ENCODE measurements around the gene XYLB. TPM values are rescaled to one million over a fixed set of nuclear protein-coding genes. Genes with fewer than 3 reads are reported as not detected.
"Not testable (repeated sequence)": the region's sequence is repeated elsewhere in the genome, so short reads cannot be mapped to it uniquely, and the experiment has no call there.

The XYLB gene
- under 1 TPM; 0.47 to 0.61 TPM for total RNA-seq
- polyA plus RNA-seq = under 1 TPM; 0.22 to 0.47 TPM

DNA sequence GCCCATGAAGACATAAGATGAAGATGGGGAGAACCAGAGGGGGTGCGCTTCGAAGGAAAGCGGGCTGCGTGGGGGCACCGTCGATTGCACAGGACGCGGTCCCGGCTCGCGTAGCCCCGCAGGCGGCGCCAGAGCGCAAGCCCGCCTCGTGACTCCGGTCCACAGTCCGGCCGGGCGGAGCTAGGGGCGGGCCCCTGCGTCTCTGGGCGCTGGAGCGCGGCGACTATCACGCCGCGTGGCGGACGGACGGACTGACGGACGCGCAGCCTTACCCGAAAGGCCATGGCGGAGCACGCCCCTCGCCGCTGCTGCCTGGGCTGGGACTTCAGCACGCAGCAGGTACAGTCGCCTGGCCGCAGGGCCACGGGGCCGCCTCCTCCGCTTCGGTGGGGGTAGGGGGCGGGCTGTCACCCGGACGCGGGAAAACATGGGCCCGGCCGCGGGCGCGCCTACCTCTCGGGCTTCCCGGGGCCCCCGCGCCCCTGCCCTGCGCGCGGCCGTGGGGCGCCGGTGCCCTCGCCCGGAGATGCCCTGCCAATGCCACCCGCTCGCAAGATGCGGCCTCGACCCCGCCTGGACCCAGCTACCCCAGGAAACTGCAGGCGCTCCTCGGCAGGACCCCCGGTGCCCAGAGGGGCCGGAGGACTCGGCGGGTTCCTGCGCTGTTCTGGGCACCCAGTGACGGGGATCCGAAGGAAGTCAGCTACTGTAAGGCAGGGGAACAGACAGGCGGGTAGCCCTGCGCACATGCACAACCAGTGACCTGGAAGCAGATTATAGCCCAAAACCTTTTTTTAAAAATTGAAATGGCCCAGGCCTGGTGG lies at the start of gene XYLB:
Gene XYLB (plus strand): TSS at position 199 of the 824 bp plus-strand sequence. CDS start 84 bp downstream, at position 283.
- peaks cover 0 to 4% (median 3%) of the 10 kb centered on the region in 4 donors for H3K4me1 Mint-ChIP-seq
- peak within 1 kb of the TSS; percentile 11 to 57 for H3K4me3 ChIP-seq (ENCODE audit: low read length in 2 of 2)
- ChIA-PET POLR2A (ENCODE audit: partially characterized antibody) (interaction anchor here (1.0 to 2.5 kb wide), 5 partner anchors 79 to 182 kb away, joined by 3 to 17 read pairs (median 4); partner anchors contain the start of gene OXSR1), CTCF (ENCODE audit: partially characterized antibody) (interaction anchor here (0.6 to 5.8 kb wide), 54 partner anchors 9 to 653 kb away, joined by 3 to 230 read pairs (median 5); partner anchors contain the start of genes ACAA1, ACVR2B, DLEC1 and EXOG)
- H3K9me3 Mint-ChIP-seq = no peaks in the 10 kb centered on the region
- H3K9me3 ChIP-seq (ENCODE audit: control insufficient read depth in 1 of 2, low read length in 2 of 2) = no peaks in the 10 kb centered on the region
- peak within 1 kb of the TSS; percentile 80 to 89 (median 82) for H3K4me3 Mint-ChIP-seq
- H3K27me3 Mint-ChIP-seq = no peaks in the 10 kb centered on the region
- H3K27ac ChIP-seq (ENCODE audit: low read depth, low read length) = peak within 1 kb of the TSS; percentile 28
- H3K27me3 ChIP-seq (ENCODE audit: insufficient read depth, low read length) = no peaks in the 10 kb centered on the region
- intact Hi-C loops (cut with micrococcal nuclease) = loop anchor here (1.0 to 5.0 kb wide), 7 partner anchors 107 to 372 kb away; partner anchors contain the start of genes ACAA1, ACVR2B, EXOG and MYD88
- H3K36me3 Mint-ChIP-seq = no peaks in the 10 kb centered on the region
- DNase-seq = peak; percentile 54 to 75 (median 72)
- H3K4me1 ChIP-seq (ENCODE audit: insufficient read depth, low read length) = peaks cover 17% of the 10 kb centered on the region
- no peaks in the 10 kb centered on the region for H3K36me3 ChIP-seq (ENCODE audit: insufficient read depth, low read length)
- peak within 1 kb of the TSS in 2 of 7 donors; percentile 31 to 62 for H3K27ac Mint-ChIP-seq

DNA sequence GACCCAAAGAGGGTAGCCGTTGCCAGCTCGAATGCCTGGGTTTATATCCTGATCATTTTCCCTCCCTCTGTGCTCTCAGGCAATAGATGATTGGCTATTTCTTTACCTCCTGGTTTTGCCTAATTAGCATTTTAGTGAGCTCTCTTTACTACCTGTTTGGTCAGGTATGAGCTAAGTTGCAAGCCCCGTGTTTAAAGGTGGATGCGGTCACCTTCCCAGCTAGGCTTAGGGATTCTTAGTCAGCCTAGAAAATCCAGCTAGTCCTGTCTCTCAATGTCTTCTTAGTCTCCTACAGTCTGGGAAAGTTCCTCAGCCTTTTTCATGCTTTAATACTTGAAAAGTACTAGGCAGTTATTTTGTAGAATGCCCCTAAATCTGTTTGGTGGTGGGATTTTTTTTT lies 49.5 kb upstream of the XYLB start:
- H3K27me3 ChIP-seq (ENCODE audit: insufficient read depth, low read length); H3K4me1 Mint-ChIP-seq; intact Hi-C loops (cut with micrococcal nuclease); H3K36me3 ChIP-seq (ENCODE audit: insufficient read depth, low read length); H3K4me1 ChIP-seq (ENCODE audit: insufficient read depth, low read length); H3K4me3 Mint-ChIP-seq; H3K36me3 Mint-ChIP-seq; H3K9me3 ChIP-seq (ENCODE audit: control insufficient read depth in 1 of 2, low read length in 2 of 2); DNase-seq; H3K27ac Mint-ChIP-seq; H3K9me3 Mint-ChIP-seq; POLR2A ChIA-PET (ENCODE audit: partially characterized antibody); H3K27ac ChIP-seq (ENCODE audit: low read depth, low read length); H3K4me3 ChIP-seq (ENCODE audit: low read length in 2 of 2): not testable (repeated sequence)
- H3K27me3 Mint-ChIP-seq = peaks cover 4 to 13% of the 10 kb centered on the region in 2 donors
- CTCF ChIA-PET (ENCODE audit: partially characterized antibody) = interaction anchor here (3.8 to 4.7 kb wide), 2 partner anchors 179 to 323 kb away, joined by 18 to 20 read pairs; no protein-coding TSS in a partner anchor

GRCh38 chr3:38297537-38297936 lies 49.0 kb upstream of the XYLB start:
- CTCF ChIA-PET (ENCODE audit: partially characterized antibody) = interaction anchor here (1.0 to 4.7 kb wide), 6 partner anchors 22 to 324 kb away, joined by 3 to 20 read pairs (median 3); no protein-coding TSS in a partner anchor
- Mint-ChIP-seq H3K4me3 (no peak overlapping the region), H3K9me3 (no peaks in the 10 kb centered on the region), H3K4me1 (peaks cover 0 to 1% (median 0%) of the 10 kb centered on the region in 4 donors), H3K27ac (no peak overlapping the region), H3K27me3 (peaks cover 4 to 13% of the 10 kb centered on the region in 2 donors), H3K36me3 (no peaks in the 10 kb centered on the region)
- Histone ChIP-seq H3K27ac (ENCODE audit: low read depth, low read length) (no peak overlapping the region), H3K4me1 (ENCODE audit: insufficient read depth, low read length) (no peaks in the 10 kb centered on the region), H3K9me3 (ENCODE audit: control insufficient read depth in 1 of 2, low read length in 2 of 2) (no peaks in the 10 kb centered on the region), H3K27me3 (ENCODE audit: insufficient read depth, low read length) (no peaks in the 10 kb centered on the region), H3K36me3 (ENCODE audit: insufficient read depth, low read length) (no peaks in the 10 kb centered on the region), H3K4me3 (ENCODE audit: low read length in 2 of 2) (no peak overlapping the region)
- POLR2A ChIA-PET (ENCODE audit: partially characterized antibody) = no interaction called here
- intact Hi-C loops (cut with micrococcal nuclease) = no loop called here
- no peak for DNase-seq

- Mint-ChIP-seq H3K4me1 (peaks cover 0 to 1% (median 0%) of the 10 kb centered on the region in 4 donors), H3K4me3 (no peak overlapping the region), H3K27me3 (peaks cover 4 to 14% of the 10 kb centered on the region in 2 donors), H3K36me3 (no peaks in the 10 kb centered on the region), H3K9me3 (no peaks in the 10 kb centered on the region), H3K27ac (no peak overlapping the region)
- intact Hi-C loops (cut with micrococcal nuclease) = no loop called here
- Histone ChIP-seq H3K9me3 (ENCODE audit: control insufficient read depth in 1 of 2, low read length in 2 of 2) (no peaks in the 10 kb centered on the region), H3K4me3 (ENCODE audit: low read length in 2 of 2) (no peak overlapping the region), H3K27me3 (ENCODE audit: insufficient read depth, low read length) (no peaks in the 10 kb centered on the region), H3K4me1 (ENCODE audit: insufficient read depth, low read length) (no peaks in the 10 kb centered on the region), H3K27ac (ENCODE audit: low read depth, low read length) (no peak overlapping the region), H3K36me3 (ENCODE audit: insufficient read depth, low read length) (no peaks in the 10 kb centered on the region)
- DNase-seq = peak in 2 of 5 donors; percentile 6 to 11
- ChIA-PET CTCF (ENCODE audit: partially characterized antibody) (interaction anchor here (0.8 to 4.7 kb wide), 11 partner anchors 9 to 324 kb away, joined by 3 to 20 read pairs (median 3); partner anchors contain the start of genes SLC22A14 and XYLB), POLR2A (ENCODE audit: partially characterized antibody) (no interaction called here)
Measured at GRCh38 chr3:38297947-38298711, 48.5 kb upstream of the XYLB start.

DNA sequence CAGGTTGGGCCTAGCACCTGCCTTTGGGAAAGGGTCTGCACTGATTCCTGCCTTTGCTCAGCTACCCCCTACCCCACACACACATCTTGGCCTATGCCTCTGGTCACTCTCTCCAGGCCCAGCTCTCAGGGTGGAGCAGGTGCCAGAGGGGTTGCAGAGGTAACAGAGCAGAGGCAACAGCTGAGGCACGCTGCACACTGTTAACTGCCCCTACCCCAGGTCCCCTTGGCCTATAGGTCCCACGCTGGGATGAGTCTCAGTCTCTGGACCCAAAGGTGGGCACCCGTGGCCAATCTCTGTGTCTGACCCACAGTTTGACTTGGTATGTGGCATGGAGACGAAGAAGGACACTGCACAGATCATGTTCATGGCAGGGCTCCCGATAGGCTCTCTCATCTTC lies 39.6 kb upstream of the XYLB start:
- Mint-ChIP-seq H3K4me3 (no peak overlapping the region), H3K27me3 (peaks cover 6 to 10% of the 10 kb centered on the region in 2 donors), H3K27ac (no peak overlapping the region), H3K9me3 (peaks cover 0 to 10% (median 0%) of the 10 kb centered on the region in 8 donors), H3K4me1 (no peaks in the 10 kb centered on the region), H3K36me3 (no peaks in the 10 kb centered on the region)
- Histone ChIP-seq H3K4me3 (ENCODE audit: low read length in 2 of 2) (no peak overlapping the region), H3K9me3 (ENCODE audit: control insufficient read depth in 1 of 2, low read length in 2 of 2) (no peaks in the 10 kb centered on the region), H3K27ac (ENCODE audit: low read depth, low read length) (no peak overlapping the region), H3K27me3 (ENCODE audit: insufficient read depth, low read length) (no peaks in the 10 kb centered on the region), H3K4me1 (ENCODE audit: insufficient read depth, low read length) (no peaks in the 10 kb centered on the region), H3K36me3 (ENCODE audit: insufficient read depth, low read length) (no peaks in the 10 kb centered on the region)
- intact Hi-C loops (cut with micrococcal nuclease) = no loop called here
- DNase-seq = no peak
- CTCF ChIA-PET (ENCODE audit: partially characterized antibody) = interaction anchor here (1.0 kb wide), 1 partner anchor 8 kb away, joined by 3 read pairs; no protein-coding TSS in a partner anchor
- POLR2A ChIA-PET (ENCODE audit: partially characterized antibody) = no interaction called here

GRCh38 chr3:38307599-38307998 lies 39.0 kb upstream of the XYLB start:
- peaks cover 0 to 10% (median 0%) of the 10 kb centered on the region in 8 donors for H3K9me3 Mint-ChIP-seq
- Histone ChIP-seq H3K9me3 (ENCODE audit: control insufficient read depth in 1 of 2, low read length in 2 of 2) (no peaks in the 10 kb centered on the region), H3K27me3 (ENCODE audit: insufficient read depth, low read length) (no peaks in the 10 kb centered on the region), H3K4me1 (ENCODE audit: insufficient read depth, low read length) (no peaks in the 10 kb centered on the region), H3K4me3 (ENCODE audit: low read length in 2 of 2) (no peak overlapping the region), H3K27ac (ENCODE audit: low read depth, low read length) (no peak overlapping the region), H3K36me3 (ENCODE audit: insufficient read depth, low read length) (no peaks in the 10 kb centered on the region)
- H3K27ac Mint-ChIP-seq = peak overlapping the region in 1 of 7 donors; percentile 3
- no peak overlapping the region for H3K4me3 Mint-ChIP-seq
- ChIA-PET CTCF (ENCODE audit: partially characterized antibody) (no interaction called here), POLR2A (ENCODE audit: partially characterized antibody) (no interaction called here)
- no peaks in the 10 kb centered on the region for H3K36me3 Mint-ChIP-seq
- DNase-seq = no peak
- peaks cover 6 to 10% of the 10 kb centered on the region in 2 donors for H3K27me3 Mint-ChIP-seq
- no peaks in the 10 kb centered on the region for H3K4me1 Mint-ChIP-seq
- intact Hi-C loops (cut with micrococcal nuclease) = no loop called here

GRCh38 chr3:38308456-38308855 lies 38.1 kb upstream of the XYLB start:
- no peaks in the 10 kb centered on the region for H3K27me3 ChIP-seq (ENCODE audit: insufficient read depth, low read length)
- peaks cover 0 to 10% (median 0%) of the 10 kb centered on the region in 8 donors for H3K9me3 Mint-ChIP-seq

More at GRCh38 chr3:38308456-38308855, 38.1 kb upstream of the XYLB start:
- Histone ChIP-seq H3K9me3 (ENCODE audit: control insufficient read depth in 1 of 2, low read length in 2 of 2) (no peaks in the 10 kb centered on the region), H3K27ac (ENCODE audit: low read depth, low read length) (no peak overlapping the region), H3K4me3 (ENCODE audit: low read length in 2 of 2) (no peak overlapping the region), H3K36me3 (ENCODE audit: insufficient read depth, low read length) (no peaks in the 10 kb centered on the region), H3K4me1 (ENCODE audit: insufficient read depth, low read length) (no peaks in the 10 kb centered on the region)
- ChIA-PET POLR2A (ENCODE audit: partially characterized antibody) (no interaction called here), CTCF (ENCODE audit: partially characterized antibody) (no interaction called here)
- intact Hi-C loops (cut with micrococcal nuclease) = no loop called here
- Mint-ChIP-seq H3K27me3 (peaks cover 6 to 9% of the 10 kb centered on the region in 2 donors), H3K4me3 (no peak overlapping the region), H3K36me3 (no peaks in the 10 kb centered on the region), H3K4me1 (no peaks in the 10 kb centered on the region), H3K27ac (peak overlapping the region in 1 of 7 donors; percentile 34)
- no peak for DNase-seq

Data from CD4-positive, alpha-beta memory T cell (primary cell).